Superior temporal gyrus (tissue), 1 donor: ENCODE results near the gene IFI27L2.

Source experiments
- DNase-seq: peaks from one replicate; pipeline ENCODE4 v3.0.0-alpha.2; 2016; ENCODE audit errors: extremely low spot score

The IFI27L2 gene

DNA sequence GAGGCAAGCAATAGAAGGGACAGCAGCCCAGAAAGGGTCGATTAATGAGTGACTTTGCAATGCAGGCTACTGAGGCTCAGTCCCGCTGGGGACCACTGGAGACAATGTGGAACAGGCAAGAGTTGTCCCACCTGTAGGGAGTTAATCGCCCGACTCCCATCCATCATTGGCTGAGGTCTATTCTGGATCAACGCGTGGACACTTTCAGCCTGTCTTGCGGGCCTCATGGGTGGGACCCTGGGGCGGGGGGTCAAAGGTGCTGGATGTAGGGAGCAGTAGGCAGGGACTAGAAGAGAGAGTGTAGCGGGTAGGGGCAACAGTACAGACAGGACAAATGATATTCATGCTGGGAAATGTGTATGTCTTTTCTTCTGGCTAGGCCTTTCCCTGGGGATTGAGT is 6.1 kb downstream of the IFI27L2 start:
- no peak for DNase-seq

- no peak for DNase-seq
Observed at GRCh38 chr14:94122438-94122837, 7.0 kb downstream of the IFI27L2 start.

DNA sequence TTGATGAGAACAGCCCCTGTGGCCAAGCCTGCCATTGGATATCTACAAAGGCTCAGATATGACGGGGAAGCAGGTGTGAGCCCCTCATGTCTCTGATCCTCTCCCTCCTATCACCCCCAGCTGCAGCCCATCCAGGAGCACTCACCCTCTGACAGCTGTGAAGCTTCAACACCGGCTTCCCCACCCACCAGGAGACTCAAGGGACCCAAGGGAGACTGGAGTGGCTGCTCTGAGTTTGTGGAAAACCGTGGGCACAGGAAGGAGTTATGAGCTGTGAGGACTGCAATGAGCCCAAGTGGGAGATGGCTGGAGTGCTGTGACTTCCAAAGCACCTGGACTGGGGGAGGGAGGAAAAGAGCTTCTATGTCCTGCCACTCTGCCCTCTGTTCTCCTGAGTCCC is 7.9 kb downstream of the IFI27L2 start:
- no peak for DNase-seq

- no peak for DNase-seq
Observed at GRCh38 chr14:94120667-94121340, 8.6 kb downstream of the IFI27L2 start.

- no peak for DNase-seq
Observed at GRCh38 chr14:94119071-94119470, 10.3 kb downstream of the IFI27L2 start.

DNA sequence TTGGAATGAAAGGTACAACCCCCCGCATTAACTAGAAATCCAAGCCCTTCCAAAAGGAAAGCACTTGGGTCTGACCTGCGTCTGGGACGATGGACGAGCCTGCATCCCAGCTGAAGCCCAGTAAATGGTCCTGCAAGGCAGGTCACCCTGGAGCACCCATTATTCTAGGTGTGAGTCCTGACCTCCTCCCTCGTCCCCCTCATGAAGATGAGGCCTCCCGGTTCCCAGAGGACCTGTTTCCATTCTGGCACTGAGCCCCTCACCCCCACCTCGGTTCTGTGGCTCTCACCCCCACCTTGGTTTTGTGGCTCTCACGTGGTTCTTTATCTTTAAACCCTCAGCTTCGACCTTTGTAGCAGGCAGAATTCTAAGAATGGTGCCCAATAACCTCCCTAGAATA is 11.5 kb downstream of the IFI27L2 start:
- DNase-seq, result no peak

DNA sequence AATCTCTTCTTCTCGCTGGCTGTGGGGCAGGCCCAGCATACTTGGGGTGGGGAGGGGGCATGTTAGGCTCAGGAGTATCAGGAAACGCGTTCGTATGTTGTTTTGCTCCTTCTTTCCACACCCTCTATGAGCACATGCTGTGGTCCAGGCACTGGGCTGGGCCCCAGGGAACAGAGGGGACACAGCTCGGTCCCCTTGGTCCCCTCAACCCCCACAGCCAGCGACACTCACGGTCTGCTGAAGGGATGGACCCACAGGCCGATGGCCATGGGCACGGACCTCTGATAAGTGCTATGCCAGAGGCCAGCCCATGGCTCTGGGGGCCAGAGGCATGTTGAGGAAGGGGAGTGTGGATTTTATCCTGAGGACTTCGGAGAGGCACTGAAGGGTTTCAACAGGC is 12.7 kb downstream of the IFI27L2 start:
- no peak for DNase-seq

DNA sequence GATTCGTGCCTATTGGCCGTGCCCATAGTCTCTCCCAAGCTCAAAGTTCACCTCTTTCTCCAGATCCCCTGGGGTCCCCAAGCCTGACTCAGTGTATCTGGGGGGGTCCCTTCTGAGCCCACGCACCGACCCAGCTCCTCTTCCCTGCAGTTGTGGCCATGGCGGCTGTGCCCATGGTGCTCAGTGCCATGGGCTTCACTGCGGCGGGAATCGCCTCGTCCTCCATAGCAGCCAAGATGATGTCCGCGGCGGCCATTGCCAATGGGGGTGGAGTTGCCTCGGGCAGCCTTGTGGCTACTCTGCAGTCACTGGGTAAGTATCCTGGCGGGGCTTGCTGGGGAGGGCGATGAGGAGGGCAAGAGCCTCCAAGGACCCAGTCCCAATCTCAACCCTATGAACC is 13.8 kb downstream of the IFI27L2 start:
- no peak for DNase-seq

- DNase-seq, result peak; percentile 15
Observed at GRCh38 chr14:94115058-94115591, 14.3 kb downstream of the IFI27L2 start.

GRCh38 chr14:94114589-94115057 is 14.8 kb downstream of the IFI27L2 start:
- no peak for DNase-seq

- DNase-seq, result no peak
Observed at GRCh38 chr14:94113908-94114588, 15.4 kb downstream of the IFI27L2 start.

- DNase-seq, result no peak
Observed at GRCh38 chr14:94113490-94113889, 15.9 kb downstream of the IFI27L2 start.

- no peak for DNase-seq
Observed at GRCh38 chr14:94113073-94113472, 16.3 kb downstream of the IFI27L2 start.

DNA sequence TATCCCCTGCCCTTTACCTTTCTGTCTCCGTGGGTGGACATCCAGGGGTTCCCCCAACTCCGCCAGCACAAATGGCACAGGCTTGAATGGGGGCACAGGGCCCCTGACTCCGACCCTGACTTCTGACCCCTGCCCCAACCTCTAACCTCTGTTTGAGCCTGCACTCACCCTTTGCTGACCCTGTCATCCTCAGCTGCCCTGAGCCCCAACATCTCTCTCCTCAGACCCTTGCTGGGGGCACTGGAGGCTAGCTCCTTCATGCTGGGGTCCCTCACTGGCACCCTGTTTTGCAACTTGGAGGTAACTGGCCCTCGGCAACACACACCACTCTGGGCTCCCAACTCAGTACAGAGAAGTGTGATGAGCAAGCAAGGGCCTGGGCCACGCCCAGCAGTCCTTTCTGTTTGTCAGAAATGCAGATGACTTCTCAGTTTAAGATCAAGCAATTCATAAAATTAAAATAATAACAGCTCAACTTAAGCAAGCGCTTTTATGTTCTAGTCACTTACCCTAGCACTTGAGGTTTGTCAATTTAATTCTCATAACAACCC is 16.8 kb downstream of the IFI27L2 start:
- DNase-seq, result no peak

DNA sequence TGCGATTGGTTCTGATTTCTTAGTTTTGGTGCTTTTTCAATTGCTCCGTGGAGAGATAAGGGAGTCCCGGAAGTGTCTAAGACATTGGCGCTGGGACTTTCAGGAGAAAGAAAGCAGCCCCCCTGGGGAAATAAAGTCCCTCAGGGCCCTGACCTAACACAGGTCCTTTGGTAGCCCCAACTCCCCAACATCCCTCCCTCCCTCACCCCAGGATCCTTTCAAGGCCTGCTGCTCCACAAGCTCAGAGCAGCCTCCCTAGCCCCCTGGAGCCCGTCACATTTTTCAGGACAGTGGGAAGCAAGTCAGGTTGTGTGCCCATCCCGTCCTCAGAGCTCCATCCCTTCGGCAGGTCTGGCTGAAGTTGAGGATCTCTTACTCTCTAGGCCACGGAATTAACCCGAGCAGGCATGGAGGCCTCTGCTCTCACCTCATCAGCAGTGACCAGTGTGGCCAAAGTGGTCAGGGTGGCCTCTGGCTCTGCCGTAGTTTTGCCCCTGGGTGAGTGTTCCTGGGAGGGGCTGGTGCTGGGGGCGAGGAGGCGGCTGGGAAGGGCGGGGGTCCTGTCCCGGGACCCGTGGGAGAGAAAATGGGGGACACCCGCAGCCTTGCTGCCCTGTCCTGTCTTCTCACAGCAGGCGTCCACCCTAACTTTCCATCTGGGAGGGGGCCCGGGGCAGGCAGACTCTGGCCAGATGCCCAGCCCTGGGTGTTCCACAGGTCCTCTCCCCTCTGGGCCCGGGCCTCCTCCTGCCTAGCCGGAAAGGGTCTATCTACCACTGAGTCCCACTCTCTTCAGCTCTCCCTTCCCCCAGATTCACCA is 17.9 kb downstream of the IFI27L2 start:
- no peak for DNase-seq

DNA sequence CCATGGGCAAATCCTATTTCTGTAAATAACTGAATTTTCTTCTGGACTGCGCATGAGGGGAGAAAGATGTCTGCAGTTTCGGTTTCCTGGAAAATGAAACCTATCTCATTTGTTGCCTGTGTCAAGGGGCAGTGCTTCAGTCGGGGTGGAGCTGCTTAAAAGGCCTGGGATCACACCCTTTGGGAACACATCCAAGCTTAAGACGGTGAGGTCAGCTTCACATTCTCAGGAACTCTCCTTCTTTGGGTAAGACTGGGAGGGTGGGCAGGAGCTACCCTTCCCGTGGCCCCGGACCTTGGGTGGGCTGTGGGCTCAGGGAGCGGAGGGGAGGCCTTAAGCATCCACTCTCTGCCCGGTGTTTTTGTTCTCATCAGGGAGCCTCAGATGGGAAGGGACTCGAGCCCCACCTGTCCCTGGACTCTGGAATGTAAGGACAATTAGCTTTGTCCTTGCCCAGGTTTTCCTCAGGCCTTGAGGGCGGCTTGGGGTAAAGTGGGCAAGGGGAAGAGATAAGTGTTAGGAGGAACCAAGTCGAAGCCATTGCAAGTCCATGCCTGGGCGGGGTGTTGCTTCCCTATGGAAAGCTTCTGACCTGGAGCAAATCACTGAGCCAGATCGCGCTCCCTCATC is 18.7 kb downstream of the IFI27L2 start, which contains the start of gene IFI27:
TSS of gene IFI27 (plus strand) at position 185 of the 630 bp plus-strand sequence.
- DNase-seq, result no peak

DNA sequence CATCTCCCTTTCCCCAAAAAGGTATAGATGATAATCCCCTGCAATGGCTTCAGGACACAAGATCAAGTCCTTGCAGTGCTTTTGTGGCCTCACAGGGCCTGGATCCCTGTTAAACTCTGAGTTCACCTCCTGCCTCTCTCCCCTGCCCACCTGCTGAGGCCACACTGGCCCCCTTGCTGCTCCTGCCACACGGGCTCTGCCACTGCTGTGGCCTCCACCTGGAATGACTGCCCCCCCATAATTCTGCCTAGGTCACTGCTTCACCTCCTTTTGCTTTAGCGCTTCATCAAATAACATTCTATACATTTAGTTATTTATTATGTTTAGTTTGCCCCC is 19.5 kb downstream of the IFI27L2 start:
- no peak for DNase-seq

GRCh38 chr14:94104731-94105130 is 24.7 kb downstream of the IFI27L2 start:
- DNase-seq, result no peak

DNA sequence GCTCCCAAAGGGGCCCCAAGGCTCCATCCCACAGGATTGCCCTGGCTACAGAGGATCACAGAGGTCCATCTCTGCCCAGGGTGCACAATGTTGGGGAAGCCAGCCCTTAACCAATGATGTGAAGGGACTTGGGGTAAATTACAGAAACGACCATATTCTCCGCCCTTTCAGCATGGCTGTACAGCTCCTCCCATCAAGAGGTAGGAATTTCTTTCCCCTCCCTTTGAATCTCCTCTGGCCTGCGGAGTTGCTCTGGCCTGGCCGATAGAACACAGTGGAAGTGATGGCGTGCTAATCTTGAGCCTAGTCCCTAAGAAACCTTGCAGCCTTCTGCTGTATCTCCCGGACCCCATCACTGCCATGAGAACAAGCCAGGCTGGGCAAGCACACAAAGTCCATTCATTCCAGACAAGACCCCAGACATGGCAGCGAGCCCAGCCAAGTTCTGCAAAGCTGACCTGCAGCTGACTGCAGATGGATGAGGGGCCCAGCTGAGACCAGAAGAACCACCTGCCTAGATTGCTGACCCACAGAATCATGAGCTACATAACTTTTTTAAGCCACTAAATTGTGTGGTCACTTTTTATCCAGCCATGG is 25.8 kb downstream of the IFI27L2 start:
- no peak for DNase-seq

DNA sequence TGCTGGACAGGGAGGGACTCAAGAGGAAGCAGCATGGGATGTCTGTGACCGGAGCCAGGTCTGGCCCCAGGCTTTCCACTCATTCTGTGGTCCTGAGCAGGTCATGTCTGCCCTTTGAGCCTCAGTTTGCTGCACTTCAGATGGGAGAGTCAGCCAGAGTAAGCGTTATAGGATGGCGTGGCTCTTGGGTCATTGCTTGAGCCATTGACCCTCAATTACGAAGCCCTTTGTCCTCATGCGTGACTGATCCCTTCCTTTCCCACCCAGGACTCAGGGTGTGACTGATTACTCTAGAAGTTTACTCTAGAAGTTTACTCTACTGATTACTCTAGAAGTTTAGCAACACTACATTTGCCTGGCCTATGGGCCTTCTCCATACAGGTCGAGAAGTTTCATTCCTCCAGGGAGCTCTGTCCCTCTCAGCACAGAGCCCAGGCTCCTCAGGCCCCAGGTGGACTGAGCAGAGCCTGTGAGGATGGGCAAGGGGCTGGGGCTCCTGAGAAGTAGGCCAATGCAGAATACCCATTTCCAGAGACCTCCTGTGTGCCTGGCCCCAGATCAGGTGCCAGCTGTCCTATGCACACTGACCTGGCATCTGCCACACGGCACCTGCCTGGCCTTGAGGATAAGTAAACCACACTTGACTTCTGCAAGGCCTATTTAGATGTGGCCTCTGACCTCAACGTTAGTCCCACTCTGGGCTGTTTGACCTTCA is 26.5 kb downstream of the IFI27L2 start:
- DNase-seq, result no peak

DNA sequence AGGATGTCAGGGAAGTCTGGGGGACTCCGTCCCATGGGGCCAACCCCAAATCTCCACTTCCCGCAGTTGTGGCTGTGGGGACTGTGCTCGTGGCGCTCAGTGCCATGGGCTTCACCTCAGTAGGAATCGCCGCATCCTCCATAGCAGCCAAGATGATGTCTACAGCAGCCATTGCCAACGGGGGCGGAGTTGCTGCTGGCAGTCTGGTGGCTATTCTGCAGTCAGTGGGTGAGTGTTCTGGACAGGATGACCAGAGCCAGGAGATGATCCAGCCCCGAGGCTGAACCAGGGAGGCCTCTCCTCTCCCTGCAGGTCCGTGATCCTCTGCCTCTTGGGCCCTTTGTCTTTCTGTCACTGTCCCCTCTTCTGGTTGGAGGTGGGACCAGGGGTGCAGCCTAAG is 27.7 kb downstream of the IFI27L2 start:
- no peak for DNase-seq
